Nephron progenitor cell (in vitro differentiated cells): ENCODE measurements around the gene CDC25A.

Source experiments
- DNase-seq: peaks from one replicate; pipeline ENCODE4 v3.0.0; 2021
- H3K27ac Mint-ChIP-seq: 2 replicates; pipeline ENCODE4 v1.8.0; 2021; ENCODE audit warnings: mild to moderate bottlenecking, moderate library complexity, mixed read lengths
- H3K27me3 Mint-ChIP-seq: 2 replicates; pipeline ENCODE4 v1.8.0; 2021; ENCODE audit warnings: mild to moderate bottlenecking, low read depth, mixed read lengths; ENCODE audit not compliant: poor library complexity
- H3K36me3 Mint-ChIP-seq: 2 replicates; pipeline ENCODE4 v1.8.0; 2021; ENCODE audit warnings: low read depth, mixed read lengths
- H3K4me1 Mint-ChIP-seq: 2 replicates; pipeline ENCODE4 v1.8.0; 2021; ENCODE audit warnings: mixed read lengths
- H3K4me3 Mint-ChIP-seq: 2 replicates; pipeline ENCODE4 v1.8.0; 2021; ENCODE audit warnings: mild to moderate bottlenecking, moderate library complexity, mixed read lengths
- H3K9me3 Mint-ChIP-seq: 2 replicates; pipeline ENCODE4 v1.8.0; 2021; ENCODE audit warnings: mild to moderate bottlenecking, moderate library complexity, mixed read lengths
- CTCF ChIP-seq: fragments of 200-600 bp; sonication (generic); IDR thresholded peaks from 2 replicates; pipeline ENCODE4 v1.5.0; 2021; ENCODE audit warnings: antibody characterized with exemption

CDC25A gene

DNA sequence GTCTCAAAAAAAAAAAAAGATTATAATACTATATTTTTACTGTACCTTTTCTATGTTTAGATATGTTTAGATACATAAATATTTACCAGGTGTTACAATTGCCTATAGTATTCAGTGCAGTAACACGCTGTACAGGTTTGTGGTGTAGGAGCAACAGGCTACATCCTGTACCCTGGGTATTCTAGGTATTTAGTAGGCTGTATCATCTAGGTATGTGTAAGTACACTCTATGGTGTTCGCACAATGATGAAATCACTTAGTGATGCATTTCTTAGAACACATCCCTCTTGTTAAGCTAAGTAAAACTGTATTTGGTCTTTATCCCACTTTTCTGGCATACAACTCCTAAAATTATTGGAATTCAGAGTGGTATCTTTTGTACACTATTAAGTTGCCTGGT, 77.8 kb downstream of the CDC25A start:
- peaks cover 5% of the 10 kb centered on the region for H3K4me1 Mint-ChIP-seq
- no peak overlapping the region for H3K27ac Mint-ChIP-seq

GRCh38 chr3:48107227-48107626, 81.0 kb downstream of the CDC25A start:
- Mint-ChIP-seq H3K27ac (no peak overlapping the region), H3K27me3 (no peaks in the 10 kb centered on the region), H3K36me3 (no peaks in the 10 kb centered on the region), H3K9me3 (peaks cover 12% of the 10 kb centered on the region), H3K4me3 (no peak overlapping the region), H3K4me1 (no peaks in the 10 kb centered on the region)
- no peak for DNase-seq
- TF ChIP-seq CTCF = no peak

More for the DNA sequence above, 77.8 kb downstream of the CDC25A start:
- Mint-ChIP-seq H3K4me3 (no peak overlapping the region), H3K27me3 (no peaks in the 10 kb centered on the region), H3K36me3 (no peaks in the 10 kb centered on the region), H3K9me3 (peaks cover 15% of the 10 kb centered on the region)
- no peak for DNase-seq
- no peak for TF ChIP-seq CTCF
